ENCODE results near the gene OVCA2. TPM values are rescaled to one million over a fixed set of nuclear protein-coding genes. Genes with fewer than 3 reads are reported as not detected.

OVCA2 gene
- total RNA-seq, 1 experiment from 2014 or later: 27.3 TPM

DNA sequence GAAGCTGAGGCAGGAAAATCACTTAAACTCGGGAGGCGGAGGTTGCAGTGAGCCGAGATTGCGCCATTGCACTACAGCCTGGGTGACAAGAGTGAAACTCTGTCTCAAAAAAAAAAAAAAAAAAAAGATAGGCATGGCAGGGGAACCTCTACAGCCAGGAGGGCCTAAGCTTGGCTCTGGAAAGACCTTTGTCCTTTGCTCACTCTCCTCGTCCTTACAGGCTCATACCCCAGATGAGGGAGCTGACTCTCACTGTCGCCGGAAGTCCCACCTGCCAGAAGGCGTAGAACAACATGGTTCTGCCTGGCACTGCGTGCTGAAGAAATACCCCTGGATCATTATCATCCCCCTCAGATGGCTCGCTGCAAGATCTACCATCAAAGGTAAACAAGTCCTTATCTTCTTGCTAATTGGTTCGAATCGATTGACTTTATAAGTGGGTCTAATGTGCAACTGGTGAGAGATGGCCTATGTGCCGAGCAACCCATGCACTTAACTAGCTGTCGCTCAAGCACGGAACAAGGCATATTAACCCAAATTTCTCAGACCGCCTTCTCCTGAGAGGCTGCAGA is 46.4 kb upstream of the OVCA2 start (continued):
- no peak for TF ChIP-seq SRF (IDR thresholded peaks at IDR 0.05; ENCODE audit: low read depth)

DNA sequence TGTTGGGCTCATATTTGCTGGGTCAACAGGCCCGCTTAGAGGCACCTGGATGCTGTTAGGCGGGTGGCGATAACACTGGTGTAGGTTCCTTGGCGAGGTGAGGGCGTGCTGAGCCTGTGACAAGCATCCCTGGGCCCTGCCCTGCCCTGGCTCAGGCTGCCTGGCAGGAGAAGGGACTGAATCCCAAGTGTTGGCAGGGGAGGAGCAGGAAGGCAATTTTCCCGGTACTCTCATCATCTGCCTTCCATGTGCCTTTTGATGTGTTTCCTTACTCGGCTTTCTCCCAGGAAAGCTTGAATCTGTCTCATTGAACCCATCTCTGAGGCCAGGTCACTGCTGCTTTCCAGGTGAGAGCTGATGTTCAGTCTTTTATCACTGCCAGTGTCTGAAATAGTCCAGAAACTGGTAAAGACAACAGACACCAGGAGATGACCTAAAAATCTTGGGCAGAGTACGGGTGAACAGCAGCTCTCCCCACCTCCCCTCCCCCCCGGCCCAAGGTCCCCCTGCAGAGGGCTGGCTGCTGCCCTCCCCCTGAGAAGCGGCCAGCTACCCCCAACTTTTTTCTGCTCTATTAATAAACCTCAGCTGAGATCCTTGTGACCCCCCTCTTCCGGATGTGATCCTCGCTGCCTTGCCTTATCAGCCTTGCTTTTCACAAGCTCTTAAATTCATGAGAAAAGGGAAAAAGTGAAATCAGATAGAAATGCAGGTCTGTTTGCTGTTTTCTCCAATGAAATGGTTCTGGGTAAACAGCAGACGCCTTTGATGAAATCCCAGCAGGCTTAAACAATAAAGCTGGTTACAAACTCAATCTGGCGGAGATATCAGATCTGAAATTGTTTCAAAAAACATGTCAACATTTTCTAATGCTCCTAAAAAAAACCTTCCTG is 45.7 kb upstream of the OVCA2 start:
- no TSS peak for BruUV-seq (replicated peaks)
- H3K36me3 ChIP-seq (ENCODE audit: control insufficient read depth in 1 of 2, insufficient read depth in 2 of 2, low read length in 2 of 2): no peaks in the 10 kb centered on the region
- no peaks in the 10 kb centered on the region for H4K20me1 ChIP-seq (ENCODE audit: insufficient read depth)
- CTCF ChIA-PET: no interaction called here
- H2AFZ ChIP-seq (ENCODE audit: low read depth, low read length, poor library complexity, severe bottlenecking): no peak overlapping the region
- no peaks in the 10 kb centered on the region for H3K9me2 ChIP-seq (ENCODE audit: insufficient read depth)
- no peak for DNase-seq (ENCODE audit: low read depth, low spot score)
- POLR2A ChIA-PET: no interaction called here
- no peaks in the 10 kb centered on the region for H3K9me3 ChIP-seq (ENCODE audit: control insufficient read depth in 1 of 2, insufficient read depth in 1 of 2, low read depth in 1 of 2, low read length in 2 of 2)
- RAD21 ChIA-PET (ENCODE audit: low non-redundant PET in 1 of 2, low total read pairs in 2 of 2, uncharacterized antibody in 2 of 2, unreplicated experiment in 2 of 2): no interaction called here
- ATAC-seq: no peak
- intact Hi-C loops (cut with micrococcal nuclease): no loop called here
- no peaks in the 10 kb centered on the region for H3K27me3 ChIP-seq (ENCODE audit: insufficient read depth, low read length)
- TF ChIP-seq, protein P1, sequence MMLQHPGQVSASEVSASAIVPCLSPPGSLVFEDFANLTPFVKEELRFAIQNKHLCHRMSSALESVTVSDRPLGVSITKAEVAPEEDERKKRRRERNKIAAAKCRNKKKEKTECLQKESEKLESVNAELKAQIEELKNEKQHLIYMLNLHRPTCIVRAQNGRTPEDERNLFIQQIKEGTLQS (IDR thresholded peaks at IDR 0.05): no peak
- no peak for TF ChIP-seq EZH2phosphoT487 (IDR thresholded peaks at IDR 0.05; ENCODE audit: borderline replicate concordance)
- TF ChIP-seq YY1 (IDR thresholded peaks at IDR 0.05; ENCODE audit: extremely low read depth, insufficient replicate concordance, low read depth, low read length): no peak
- TF ChIP-seq, protein P2, sequence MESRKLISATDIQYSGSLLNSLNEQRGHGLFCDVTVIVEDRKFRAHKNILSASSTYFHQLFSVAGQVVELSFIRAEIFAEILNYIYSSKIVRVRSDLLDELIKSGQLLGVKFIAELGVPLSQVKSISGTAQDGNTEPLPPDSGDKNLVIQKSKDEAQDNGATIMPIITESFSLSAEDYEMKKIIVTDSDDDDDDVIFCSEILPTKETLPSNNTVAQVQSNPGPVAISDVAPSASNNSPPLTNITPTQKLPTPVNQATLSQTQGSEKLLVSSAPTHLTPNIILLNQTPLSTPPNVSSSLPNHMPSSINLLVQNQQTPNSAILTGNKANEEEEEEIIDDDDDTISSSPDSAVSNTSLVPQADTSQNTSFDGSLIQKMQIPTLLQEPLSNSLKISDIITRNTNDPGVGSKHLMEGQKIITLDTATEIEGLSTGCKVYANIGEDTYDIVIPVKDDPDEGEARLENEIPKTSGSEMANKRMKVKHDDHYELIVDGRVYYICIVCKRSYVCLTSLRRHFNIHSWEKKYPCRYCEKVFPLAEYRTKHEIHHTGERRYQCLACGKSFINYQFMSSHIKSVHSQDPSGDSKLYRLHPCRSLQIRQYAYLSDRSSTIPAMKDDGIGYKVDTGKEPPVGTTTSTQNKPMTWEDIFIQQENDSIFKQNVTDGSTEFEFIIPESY (IDR thresholded peaks at IDR 0.05; ENCODE audit: extremely low read depth, insufficient replicate concordance, low read length): no peak
- no peak for TF ChIP-seq SP1 (IDR thresholded peaks at IDR 0.05; ENCODE audit: low read depth)
- TF ChIP-seq EGR1 (IDR thresholded peaks at IDR 0.05; ENCODE audit: low read depth): no peak
- TF ChIP-seq CEBPB (IDR thresholded peaks at IDR 0.05; ENCODE audit: low read depth): no peak
- no peak for TF ChIP-seq FOSL1 (IDR thresholded peaks at IDR 0.05; ENCODE audit: low read depth)
- TF ChIP-seq, protein P3, sequence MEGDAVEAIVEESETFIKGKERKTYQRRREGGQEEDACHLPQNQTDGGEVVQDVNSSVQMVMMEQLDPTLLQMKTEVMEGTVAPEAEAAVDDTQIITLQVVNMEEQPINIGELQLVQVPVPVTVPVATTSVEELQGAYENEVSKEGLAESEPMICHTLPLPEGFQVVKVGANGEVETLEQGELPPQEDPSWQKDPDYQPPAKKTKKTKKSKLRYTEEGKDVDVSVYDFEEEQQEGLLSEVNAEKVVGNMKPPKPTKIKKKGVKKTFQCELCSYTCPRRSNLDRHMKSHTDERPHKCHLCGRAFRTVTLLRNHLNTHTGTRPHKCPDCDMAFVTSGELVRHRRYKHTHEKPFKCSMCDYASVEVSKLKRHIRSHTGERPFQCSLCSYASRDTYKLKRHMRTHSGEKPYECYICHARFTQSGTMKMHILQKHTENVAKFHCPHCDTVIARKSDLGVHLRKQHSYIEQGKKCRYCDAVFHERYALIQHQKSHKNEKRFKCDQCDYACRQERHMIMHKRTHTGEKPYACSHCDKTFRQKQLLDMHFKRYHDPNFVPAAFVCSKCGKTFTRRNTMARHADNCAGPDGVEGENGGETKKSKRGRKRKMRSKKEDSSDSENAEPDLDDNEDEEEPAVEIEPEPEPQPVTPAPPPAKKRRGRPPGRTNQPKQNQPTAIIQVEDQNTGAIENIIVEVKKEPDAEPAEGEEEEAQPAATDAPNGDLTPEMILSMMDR (IDR thresholded peaks at IDR 0.05 in 2 of 3, conservative IDR thresholded peaks at IDR 0.05 in 1 of 3; ENCODE audit: borderline replicate concordance in 1 of 3, insufficient read depth in 1 of 3, low read depth in 2 of 3, low read length in 2 of 3): no peak
- H3K4me3 ChIP-seq (replicated peaks in 1 of 2; ENCODE audit: low read depth in 1 of 2, low read length in 2 of 2): no peak overlapping the region
- H3K79me2 ChIP-seq (ENCODE audit: insufficient read depth, low read length): no peaks in the 10 kb centered on the region
- peaks cover 11 to 20% of the 10 kb centered on the region in 2 experiments; a peak in 3 of 4 replicates for H3K4me1 ChIP-seq (ENCODE audit: control insufficient read depth in 1 of 2, insufficient read depth in 2 of 2, low read length in 2 of 2)
- no peak overlapping the region for H3K4me2 ChIP-seq (ENCODE audit: low read length)
- H3K9ac ChIP-seq (ENCODE audit: low read length): no peak overlapping the region
- no peak overlapping the region for H3K27ac ChIP-seq (ENCODE audit: low read depth, low read length)

Measured in HCT116 (cell line).